Body of pancreas (tissue), 4 donors: ENCODE measurements around the gene NKD2. TPM values are rescaled to one million over a fixed set of nuclear protein-coding genes. Genes with fewer than 3 reads are reported as not detected.
"Not testable (repeated sequence)": the region's sequence is repeated elsewhere in the genome, so short reads cannot be mapped to it uniquely, and the experiment has no call there.

Experiments used
- ATAC-seq: fragments of 150-250 bp; one replicate; pipeline ENCODE4 v1.9.1; 2016
- DNase-seq, 4 donors: peaks; one replicate each; pipeline ENCODE4 v3.0.0-alpha.2; 2019
- H3K27ac ChIP-seq, 4 donors: fragments of 200-600 bp; sonication (generic); 1 replicate in 3 of 4; 2 replicates in 1 of 4; pipeline versions ENCODE4 v1.5.1 to v1.6.1; 2016 to 2019; ENCODE audit warnings: mild to moderate bottlenecking in 1 of 4, mixed read lengths in 1 of 4, moderate library complexity in 1 of 4
- H3K27me3 ChIP-seq, 2 donors: fragments of 200-600 bp; sonication (generic); one replicate each; pipeline ENCODE4 v1.6.0; 2016; ENCODE audit warnings: mild to moderate bottlenecking in 1 of 2
- H3K36me3 ChIP-seq, 2 donors: fragments of 200-600 bp; sonication (generic); replicated peaks in 1 of 2; 2 replicates each; pipeline ENCODE4 v1.5.1; 2016; ENCODE audit warnings: low read depth in 2 of 2; ENCODE audit not compliant: insufficient read depth in 1 of 2
- H3K4me1 ChIP-seq: fragments of 200-600 bp; sonication (generic); one replicate; pipeline ENCODE4 v1.6.0; 2016
- H3K4me3 ChIP-seq, 2 donors: fragments of 200-600 bp; sonication (generic); 1 replicate in 1 of 2; 2 replicates in 1 of 2; pipeline ENCODE4 v1.5.1; 2016 to 2019
- H3K9me3 ChIP-seq, 3 donors: fragments of 200-600 bp; sonication (generic); 1 replicate in 2 of 3; 2 replicates in 1 of 3; pipeline ENCODE4 v1.5.1; 2016
- POLR2A ChIP-seq, 3 donors: fragments of 450-650 bp; IDR thresholded peaks; one replicate each; pipeline ENCODE4 v1.6.1; 2016; ENCODE audit warnings: antibody characterized with exemption in 3 of 3, mild to moderate bottlenecking in 2 of 3
- WGBS, 2 donors: methylation state at CpG; one replicate each; pipeline ENCODE4 v1.1.5; 2017; 5-methylcytosine and 5-hydroxymethylcytosine counted together
- intact Hi-C: fragments of 100-400 bp; cut with DNase I; formaldehyde crosslinking; loops from one replicate; pipeline ENCODE4 v1.15.1; 2023
- total RNA-seq, 2 donors: library from RNA; depleted of rRNA; stranded (reverse); fragments of >200 nt; gene quantifications; one replicate each; pipeline ENCODE4 v1.1.0, GENCODE V29; 2016
- TF ChIP-seq, protein P1 (sequence below), 7 experiments: fragments of 450-650 bp in 4 of 7; fragments of 200-600 bp in 3 of 7; sonication (generic) in 3 of 7; IDR thresholded peaks; one replicate each; pipeline ENCODE4 v1.5.1; 2016 to 2019; ENCODE audit warnings: antibody characterized with exemption in 7 of 7

Gene NKD2
- total RNA-seq, 2 donors from 2014 or later = 4.2 to 12.2 TPM

DNA sequence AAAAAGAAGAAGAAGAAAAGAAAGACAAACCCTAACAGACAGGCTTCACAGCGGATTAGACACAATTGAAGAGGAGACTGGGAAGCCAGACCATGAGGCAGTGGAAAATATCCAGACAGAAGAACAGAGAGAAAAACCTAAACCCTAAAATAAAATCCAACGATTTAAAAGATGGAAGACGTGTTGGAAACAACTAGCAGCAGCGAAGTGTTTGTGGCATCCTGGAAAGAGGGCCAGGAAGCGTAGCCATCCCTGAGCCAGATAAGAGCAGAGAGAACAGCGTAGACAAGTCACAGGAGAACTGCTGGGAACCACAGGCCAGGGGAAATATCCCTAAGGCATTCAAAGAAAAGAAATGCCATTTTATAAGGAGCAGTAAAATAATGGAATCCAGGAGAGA is 39.7 kb upstream of the NKD2 start:
- no peak overlapping the region for H3K27ac ChIP-seq
- intact Hi-C loops = no loop called here

DNA sequence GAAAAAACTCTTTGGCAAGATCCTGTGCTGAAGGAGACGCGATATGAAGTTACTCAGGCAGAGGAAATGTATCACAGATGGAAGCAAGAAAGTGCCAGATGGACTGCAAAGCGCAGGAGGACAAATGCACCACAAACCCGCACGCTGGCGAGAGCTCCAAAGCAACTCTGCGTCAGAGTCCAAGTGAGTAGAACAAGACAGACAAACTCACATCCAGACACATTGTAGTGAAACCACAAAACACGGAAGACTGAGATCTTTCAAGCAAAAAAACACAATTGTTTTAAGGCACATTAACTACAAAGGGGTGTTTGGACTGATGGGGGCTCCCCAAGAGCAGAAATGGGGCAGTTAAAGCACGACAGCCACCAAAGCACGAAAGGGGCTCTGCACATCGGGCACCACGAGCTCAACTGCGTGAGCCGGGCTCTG is 39.2 kb upstream of the NKD2 start:
- ATAC-seq (peak; percentile 38), DNase-seq (peak in 1 of 4 donors; percentile 41)
- no peaks in the 10 kb centered on the region for H3K27me3 ChIP-seq
- no peak overlapping the region for H3K4me3 ChIP-seq
- 64 to 72% methylated on average over 14 of the region's 14 CpGs for WGBS, 2 donors
- H3K4me1 ChIP-seq = no peaks in the 10 kb centered on the region
- intact Hi-C loops = no loop called here
- no peaks in the 10 kb centered on the region for H3K9me3 ChIP-seq
- no peak for TF ChIP-seq POLR2A (IDR thresholded peaks at IDR 0.05)
- TF ChIP-seq, protein P1, sequence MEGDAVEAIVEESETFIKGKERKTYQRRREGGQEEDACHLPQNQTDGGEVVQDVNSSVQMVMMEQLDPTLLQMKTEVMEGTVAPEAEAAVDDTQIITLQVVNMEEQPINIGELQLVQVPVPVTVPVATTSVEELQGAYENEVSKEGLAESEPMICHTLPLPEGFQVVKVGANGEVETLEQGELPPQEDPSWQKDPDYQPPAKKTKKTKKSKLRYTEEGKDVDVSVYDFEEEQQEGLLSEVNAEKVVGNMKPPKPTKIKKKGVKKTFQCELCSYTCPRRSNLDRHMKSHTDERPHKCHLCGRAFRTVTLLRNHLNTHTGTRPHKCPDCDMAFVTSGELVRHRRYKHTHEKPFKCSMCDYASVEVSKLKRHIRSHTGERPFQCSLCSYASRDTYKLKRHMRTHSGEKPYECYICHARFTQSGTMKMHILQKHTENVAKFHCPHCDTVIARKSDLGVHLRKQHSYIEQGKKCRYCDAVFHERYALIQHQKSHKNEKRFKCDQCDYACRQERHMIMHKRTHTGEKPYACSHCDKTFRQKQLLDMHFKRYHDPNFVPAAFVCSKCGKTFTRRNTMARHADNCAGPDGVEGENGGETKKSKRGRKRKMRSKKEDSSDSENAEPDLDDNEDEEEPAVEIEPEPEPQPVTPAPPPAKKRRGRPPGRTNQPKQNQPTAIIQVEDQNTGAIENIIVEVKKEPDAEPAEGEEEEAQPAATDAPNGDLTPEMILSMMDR (IDR thresholded peaks at IDR 0.05) = no peak
- no peaks in the 10 kb centered on the region for H3K36me3 ChIP-seq
- no peak overlapping the region for H3K27ac ChIP-seq

More for the DNA sequence above, 39.7 kb upstream of the NKD2 start:
- H3K9me3 ChIP-seq = no peaks in the 10 kb centered on the region
- 68 to 71% methylated on average over 6 of the region's 6 CpGs for WGBS, 2 donors
- TF ChIP-seq POLR2A (IDR thresholded peaks at IDR 0.05) = no peak
- TF ChIP-seq, protein P1 (IDR thresholded peaks at IDR 0.05) = no peak
- ATAC-seq (no peak), DNase-seq (no peak)
- no peaks in the 10 kb centered on the region for H3K36me3 ChIP-seq
- no peak overlapping the region for H3K4me3 ChIP-seq
- H3K4me1 ChIP-seq = no peaks in the 10 kb centered on the region
- no peaks in the 10 kb centered on the region for H3K27me3 ChIP-seq

DNA sequence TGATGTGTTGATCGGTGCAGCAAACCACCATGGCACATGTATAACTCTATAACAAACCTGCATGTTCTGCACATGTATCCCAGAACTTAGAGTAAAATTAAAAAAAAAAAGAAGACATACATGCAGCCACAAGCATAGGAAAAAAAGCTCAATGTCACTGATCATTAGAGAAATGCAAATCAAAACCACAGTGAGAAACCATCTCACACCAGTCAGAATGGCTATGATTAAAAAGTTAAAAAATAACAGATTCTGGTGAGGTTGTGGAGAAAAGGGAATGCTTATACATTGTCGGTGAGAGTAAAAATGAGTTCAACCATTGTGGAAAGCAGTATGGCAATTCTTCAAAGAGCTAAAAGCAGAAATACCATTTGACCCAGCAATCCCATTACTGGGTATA is 36.0 kb upstream of the NKD2 start:
- H3K27me3 ChIP-seq, intact Hi-C loops, DNase-seq, H3K36me3 ChIP-seq, H3K27ac ChIP-seq, ATAC-seq, H3K4me1 ChIP-seq, H3K4me3 ChIP-seq, H3K9me3 ChIP-seq: not testable (repeated sequence)
- WGBS, 2 donors = 60 to 68% methylated on average over 2 of the region's 2 CpGs

DNA sequence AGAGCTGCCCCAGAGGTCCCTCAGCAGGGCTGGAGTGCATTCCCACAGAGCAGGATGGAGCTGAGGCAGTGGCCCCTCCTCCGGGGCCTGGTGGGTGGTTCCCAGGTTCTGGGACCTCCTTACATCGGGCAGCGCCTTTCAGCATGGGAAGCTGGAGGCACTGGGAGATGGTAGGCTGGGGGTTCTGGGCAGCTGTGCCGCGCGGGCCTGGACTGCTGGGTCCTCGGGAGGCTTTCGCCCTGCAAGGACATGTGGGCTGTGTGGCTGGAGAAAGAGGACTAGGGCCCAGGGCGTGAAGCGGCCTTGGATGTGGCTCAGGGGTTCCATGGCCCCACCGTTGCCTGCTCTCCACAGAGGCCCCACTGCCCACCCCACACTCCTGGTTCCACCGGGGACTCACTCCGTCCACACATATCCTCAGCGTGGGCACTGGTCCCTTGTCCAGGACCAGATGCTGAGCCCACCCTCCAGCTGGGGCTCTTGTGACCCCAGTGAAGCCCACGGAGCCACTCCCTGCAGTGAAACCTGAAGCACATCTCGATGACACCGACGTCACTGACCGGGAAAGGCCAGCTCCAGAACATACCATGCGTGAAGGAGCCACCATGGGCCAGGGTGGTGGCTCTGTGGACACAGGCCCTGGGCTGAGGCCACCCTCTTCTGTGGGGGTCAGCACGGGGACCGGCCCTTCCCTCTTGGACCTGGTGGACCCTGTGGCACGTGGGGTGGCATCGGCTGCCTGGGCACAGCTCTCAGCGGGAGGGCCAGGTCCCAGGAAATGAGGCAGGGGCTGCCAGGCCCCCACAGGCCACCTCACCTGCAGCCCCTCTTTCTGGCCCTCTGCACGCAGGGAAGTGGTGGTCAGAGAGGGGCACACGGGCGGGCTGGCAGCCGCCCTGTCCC is 31.5 kb upstream of the NKD2 start:
- no peaks in the 10 kb centered on the region for H3K9me3 ChIP-seq
- no peak overlapping the region for H3K27ac ChIP-seq
- intact Hi-C loops = no loop called here
- H3K4me1 ChIP-seq = peaks cover 9% of the 10 kb centered on the region
- no peaks in the 10 kb centered on the region for H3K27me3 ChIP-seq
- ATAC-seq (no peak), DNase-seq (no peak)
- no peaks in the 10 kb centered on the region for H3K36me3 ChIP-seq
- 79% methylated on average over 7 to 29 of the region's 29 CpGs for WGBS, 2 donors
- no peak overlapping the region for H3K4me3 ChIP-seq
- TF ChIP-seq, protein P1 (IDR thresholded peaks at IDR 0.05) = no peak
- no peak for TF ChIP-seq POLR2A (IDR thresholded peaks at IDR 0.05)

DNA sequence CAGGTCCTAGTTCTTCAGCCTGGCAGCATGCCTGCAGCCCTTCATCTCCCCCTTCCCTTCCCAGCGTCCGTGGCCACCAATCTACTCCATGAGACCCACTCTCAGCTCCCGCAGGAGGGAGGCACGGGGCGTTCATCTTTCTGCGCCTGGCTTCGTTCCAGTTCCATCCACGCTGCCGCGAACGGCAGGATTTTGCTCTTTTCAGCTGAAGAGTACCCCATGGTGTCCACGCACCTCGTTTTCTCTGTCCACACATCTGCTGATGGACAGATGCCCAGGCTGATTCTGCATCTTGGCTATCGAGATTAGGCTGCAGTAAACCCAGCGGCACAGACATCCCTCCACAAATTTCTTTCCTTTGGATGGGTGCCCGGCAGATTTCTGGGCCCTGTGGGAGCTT is 30.5 kb upstream of the NKD2 start:
- intact Hi-C loops = no loop called here
- Histone ChIP-seq H3K27ac (no peak overlapping the region), H3K36me3 (no peaks in the 10 kb centered on the region), H3K4me1 (peaks cover 9% of the 10 kb centered on the region), H3K4me3 (no peak overlapping the region), H3K27me3 (no peaks in the 10 kb centered on the region), H3K9me3 (no peaks in the 10 kb centered on the region)
- no peak for TF ChIP-seq POLR2A (IDR thresholded peaks at IDR 0.05)
- TF ChIP-seq, protein P1 (IDR thresholded peaks at IDR 0.05) = no peak
- DNase-seq (no peak), ATAC-seq (no peak)
- WGBS, 2 donors = 69 to 74% methylated on average over 16 of the region's 16 CpGs
